ENCODE data around the gene PSMD11. TPM values are rescaled to one million over a fixed set of nuclear protein-coding genes. Genes with fewer than 3 reads are reported as not detected.

Gene PSMD11
- polyA plus RNA-seq, 1 of the 3 experiments (the other 2 are of a cell fraction) = 63.1 TPM

- TF ChIP-seq, protein P1, sequence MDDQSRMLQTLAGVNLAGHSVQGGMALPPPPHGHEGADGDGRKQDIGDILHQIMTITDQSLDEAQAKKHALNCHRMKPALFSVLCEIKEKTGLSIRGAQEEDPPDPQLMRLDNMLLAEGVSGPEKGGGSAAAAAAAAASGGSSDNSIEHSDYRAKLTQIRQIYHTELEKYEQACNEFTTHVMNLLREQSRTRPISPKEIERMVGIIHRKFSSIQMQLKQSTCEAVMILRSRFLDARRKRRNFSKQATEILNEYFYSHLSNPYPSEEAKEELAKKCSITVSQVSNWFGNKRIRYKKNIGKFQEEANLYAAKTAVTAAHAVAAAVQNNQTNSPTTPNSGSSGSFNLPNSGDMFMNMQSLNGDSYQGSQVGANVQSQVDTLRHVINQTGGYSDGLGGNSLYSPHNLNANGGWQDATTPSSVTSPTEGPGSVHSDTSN (IDR thresholded peaks at IDR 0.05) = no peak
- no peak for TF ChIP-seq REST (IDR thresholded peaks at IDR 0.05; ENCODE audit: low read depth, low read length)
- TF ChIP-seq YY1 (IDR thresholded peaks at IDR 0.05; ENCODE audit: low read depth) = no peak
- no peak for TF ChIP-seq NFIC (IDR thresholded peaks at IDR 0.05; ENCODE audit: borderline replicate concordance)
- no peak for TF ChIP-seq JUND (IDR thresholded peaks at IDR 0.05)
- TF ChIP-seq CHD2 (IDR thresholded peaks at IDR 0.05; ENCODE audit: low read length, partially characterized antibody) = no peak
- no peak for TF ChIP-seq MEF2A (IDR thresholded peaks at IDR 0.05; ENCODE audit: borderline replicate concordance, low read depth)
- TF ChIP-seq, protein P2, sequence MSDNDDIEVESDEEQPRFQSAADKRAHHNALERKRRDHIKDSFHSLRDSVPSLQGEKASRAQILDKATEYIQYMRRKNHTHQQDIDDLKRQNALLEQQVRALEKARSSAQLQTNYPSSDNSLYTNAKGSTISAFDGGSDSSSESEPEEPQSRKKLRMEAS (IDR thresholded peaks at IDR 0.05; ENCODE audit: low read depth) = no peak
- TF ChIP-seq MXI1 (IDR thresholded peaks at IDR 0.05; ENCODE audit: low read depth, low read length) = no peak
- TF ChIP-seq GABPA (IDR thresholded peaks at IDR 0.05; ENCODE audit: low read depth) = no peak
- TF ChIP-seq ZBTB33 (IDR thresholded peaks at IDR 0.05; ENCODE audit: borderline replicate concordance, low read depth) = no peak
- no peak for TF ChIP-seq POLR2AphosphoS5 (IDR thresholded peaks at IDR 0.05; ENCODE audit: low read depth, low read length)
- TF ChIP-seq FOXJ3 (CRISPR knock-in tag; IDR thresholded peaks at IDR 0.05) = no peak
- no peak for TF ChIP-seq SMC3 (IDR thresholded peaks at IDR 0.05; ENCODE audit: low read depth, low read length)
- no peak for TF ChIP-seq FOXM1 (IDR thresholded peaks at IDR 0.05; ENCODE audit: low read depth)
- no peak for TF ChIP-seq RCOR1 (IDR thresholded peaks at IDR 0.05; ENCODE audit: low read length)
- TF ChIP-seq RXRA (IDR thresholded peaks at IDR 0.05; ENCODE audit: borderline replicate concordance, low read depth) = no peak
- Histone ChIP-seq H3F3A (replicated peaks; ENCODE audit: insufficient read depth) (no peaks in the 10 kb centered on the region), H3K4me1 (ENCODE audit: control insufficient read depth in 1 of 2, insufficient read depth in 2 of 2, low read depth in 1 of 2, low read length in 1 of 2) (peaks cover 3 to 4% of the 10 kb centered on the region in 2 experiments; a peak in 2 of 4 replicates), H4K20me1 (ENCODE audit: insufficient read depth) (no peaks in the 10 kb centered on the region), H3K4me3 (ENCODE audit: low read depth in 2 of 2, low read length in 1 of 2) (no peak overlapping the region), H3K79me2 (ENCODE audit: insufficient read depth) (no peaks in the 10 kb centered on the region), H3K9ac (no peak overlapping the region), H3K9me3 (no peaks in the 10 kb centered on the region), H3K36me3 (replicated peaks in 1 of 2; ENCODE audit: control insufficient read depth in 1 of 2, insufficient read depth in 2 of 2, low read length in 1 of 2) (no peaks in the 10 kb centered on the region), H3K27me3 (ENCODE audit: insufficient read depth) (no peaks in the 10 kb centered on the region), H2AFZ (ENCODE audit: low read depth) (no peak overlapping the region), H3K4me2 (no peak overlapping the region), H3K9me2 (no peaks in the 10 kb centered on the region), H3K27ac (ENCODE audit: low read depth in 2 of 2, low read length in 1 of 2) (no peak overlapping the region)
- DNase-seq = no peak
- ChIA-PET POLR2A (no interaction called here), CTCF (no interaction called here)
- 93% methylated on average over 7 of the region's 7 CpGs for WGBS (ENCODE audit: low lambda C conversion rate)
Measured at GRCh38 chr17:32528825-32529224, 84.5 kb downstream of the PSMD11 start.

Measured in SK-N-SH (cell line).